GM12892 (cell line): ENCODE results near the gene SNX32.

Experiments
- DNase-seq: peaks from one replicate; pipeline ENCODE4 v3.0.0; 2011; ENCODE audit not compliant: insufficient read length
- FAIRE-seq: peaks from 2 replicates; lab custom pipeline; 2011; peaks lifted over from hg19 to GRCh38; lab: Jason Lieb, UNC
- POLR2A ChIP-seq: IDR thresholded peaks from 2 replicates; pipeline ENCODE4 v1.6.1; 2011; ENCODE audit warnings: low read depth, low read length, control low read depth
- POLR2AphosphoS5 ChIP-seq: IDR thresholded peaks from 2 replicates; pipeline ENCODE4 v1.6.1; 2011; ENCODE audit warnings: low read depth, low read length, control low read depth
- TAF1 ChIP-seq: IDR thresholded peaks from 2 replicates; pipeline ENCODE4 v1.6.1; 2011; ENCODE audit warnings: low read depth, mild to moderate bottlenecking, control low read depth, low read length, borderline replicate concordance

The SNX32 gene

DNA sequence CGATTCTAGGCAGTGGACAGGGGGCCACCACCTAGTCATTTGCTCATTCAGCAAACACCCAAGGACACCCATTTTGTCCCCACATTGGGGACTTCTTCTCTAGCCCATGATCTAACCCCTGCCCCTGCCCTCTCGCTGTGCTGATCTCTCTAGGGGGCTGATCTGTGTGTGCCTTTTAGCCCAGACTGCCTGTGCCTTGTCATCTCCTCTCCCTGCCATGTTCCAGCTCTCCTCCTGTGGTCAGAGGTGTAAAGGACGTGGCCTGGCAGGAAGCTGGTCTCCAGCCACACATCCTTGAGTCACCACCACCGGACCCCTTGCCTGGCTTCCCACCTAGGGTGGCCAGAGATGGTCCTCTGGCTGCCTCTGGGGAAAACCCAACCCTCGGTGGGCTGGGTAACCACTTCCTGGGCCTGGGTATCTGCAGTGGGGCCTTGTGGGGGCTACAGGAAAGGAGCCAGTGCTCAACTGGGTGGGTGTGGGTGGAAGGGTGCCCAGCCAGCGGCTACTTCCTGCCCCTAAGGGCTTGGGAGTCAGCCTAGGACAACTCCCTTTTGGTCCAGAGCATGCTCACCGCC lies 47.2 kb downstream of the SNX32 start:
- no peak for DNase-seq
- no peak for FAIRE-seq

DNA sequence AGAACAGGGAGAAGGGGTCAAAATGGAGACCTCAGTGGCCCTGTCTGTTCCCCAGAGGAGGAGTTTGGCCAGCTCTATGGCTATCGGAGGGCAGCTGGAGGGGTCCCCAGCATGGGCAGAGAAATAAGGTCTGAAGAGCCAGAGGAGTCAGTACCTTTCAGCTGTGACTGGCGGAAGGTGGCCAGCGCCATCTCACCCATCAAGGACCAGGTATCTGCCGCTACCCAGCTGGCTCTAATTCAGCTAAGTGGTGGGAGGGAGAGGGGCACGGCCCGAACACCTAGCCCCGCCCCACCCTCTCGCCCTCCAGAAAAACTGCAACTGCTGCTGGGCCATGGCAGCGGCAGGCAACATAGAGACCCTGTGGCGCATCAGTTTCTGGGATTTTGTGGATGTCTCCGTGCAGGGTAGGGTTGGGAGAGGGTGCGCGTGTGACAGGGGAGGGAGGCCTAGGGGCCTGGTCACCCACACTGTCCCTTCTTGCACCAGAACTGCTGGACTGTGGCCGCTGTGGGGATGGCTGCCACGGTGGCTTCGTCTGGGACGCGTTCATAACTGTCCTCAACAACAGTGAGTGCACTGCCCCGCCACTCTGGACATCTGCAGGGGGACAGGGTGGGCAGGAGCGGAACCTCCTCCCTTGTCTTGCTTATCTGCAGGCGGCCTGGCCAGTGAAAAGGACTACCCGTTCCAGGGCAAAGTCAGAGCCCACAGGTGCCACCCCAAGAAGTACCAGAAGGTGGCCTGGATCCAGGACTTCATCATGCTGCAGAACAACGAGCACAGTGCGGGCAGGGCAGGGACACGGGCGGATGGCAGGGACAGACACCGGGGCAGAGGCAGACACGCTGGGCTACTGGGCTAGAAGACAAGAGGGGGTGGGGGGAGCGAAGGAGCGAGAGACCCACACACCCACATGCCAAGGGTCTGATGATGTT lies 48.6 kb downstream of the SNX32 start:
- DNase-seq = no peak
- no peak for FAIRE-seq
- TF ChIP-seq POLR2A = no peak
- no peak for TF ChIP-seq TAF1
- TF ChIP-seq POLR2AphosphoS5 = no peak

More for the DNA sequence above, 47.2 kb downstream of the SNX32 start:
- no peak for TF ChIP-seq POLR2AphosphoS5
- TF ChIP-seq TAF1 = no peak
- TF ChIP-seq POLR2A = no peak; the same call in 1 of the 2 replicates

DNA sequence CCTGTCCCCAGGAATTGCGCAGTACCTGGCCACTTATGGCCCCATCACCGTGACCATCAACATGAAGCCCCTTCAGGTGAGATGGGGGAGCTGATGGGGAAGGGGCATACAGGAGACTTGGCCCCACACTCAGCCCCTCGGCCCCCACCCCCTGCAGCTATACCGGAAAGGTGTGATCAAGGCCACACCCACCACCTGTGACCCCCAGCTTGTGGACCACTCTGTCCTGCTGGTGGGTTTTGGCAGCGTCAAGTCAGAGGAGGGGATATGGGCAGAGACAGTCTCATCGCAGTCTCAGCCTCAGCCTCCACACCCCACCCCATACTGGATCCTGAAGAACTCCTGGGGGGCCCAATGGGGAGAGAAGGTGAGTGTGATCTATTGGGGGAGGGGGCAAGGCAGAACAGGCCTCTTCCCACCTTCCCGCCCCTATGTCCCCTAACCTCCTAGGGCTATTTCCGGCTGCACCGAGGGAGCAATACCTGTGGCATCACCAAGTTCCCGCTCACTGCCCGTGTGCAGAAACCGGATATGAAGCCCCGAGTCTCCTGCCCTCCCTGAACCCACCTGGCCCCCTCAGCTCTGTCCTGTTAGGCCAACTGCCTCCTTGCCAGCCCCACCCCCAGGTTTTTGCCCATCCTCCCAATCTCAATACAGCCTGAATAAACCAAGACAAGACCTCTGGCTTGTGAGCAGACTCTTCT lies 49.4 kb downstream of the SNX32 start:
- no peak for FAIRE-seq
- no peak for DNase-seq
- TF ChIP-seq TAF1 = no peak
- no peak for TF ChIP-seq POLR2A
- no peak for TF ChIP-seq POLR2AphosphoS5

DNA sequence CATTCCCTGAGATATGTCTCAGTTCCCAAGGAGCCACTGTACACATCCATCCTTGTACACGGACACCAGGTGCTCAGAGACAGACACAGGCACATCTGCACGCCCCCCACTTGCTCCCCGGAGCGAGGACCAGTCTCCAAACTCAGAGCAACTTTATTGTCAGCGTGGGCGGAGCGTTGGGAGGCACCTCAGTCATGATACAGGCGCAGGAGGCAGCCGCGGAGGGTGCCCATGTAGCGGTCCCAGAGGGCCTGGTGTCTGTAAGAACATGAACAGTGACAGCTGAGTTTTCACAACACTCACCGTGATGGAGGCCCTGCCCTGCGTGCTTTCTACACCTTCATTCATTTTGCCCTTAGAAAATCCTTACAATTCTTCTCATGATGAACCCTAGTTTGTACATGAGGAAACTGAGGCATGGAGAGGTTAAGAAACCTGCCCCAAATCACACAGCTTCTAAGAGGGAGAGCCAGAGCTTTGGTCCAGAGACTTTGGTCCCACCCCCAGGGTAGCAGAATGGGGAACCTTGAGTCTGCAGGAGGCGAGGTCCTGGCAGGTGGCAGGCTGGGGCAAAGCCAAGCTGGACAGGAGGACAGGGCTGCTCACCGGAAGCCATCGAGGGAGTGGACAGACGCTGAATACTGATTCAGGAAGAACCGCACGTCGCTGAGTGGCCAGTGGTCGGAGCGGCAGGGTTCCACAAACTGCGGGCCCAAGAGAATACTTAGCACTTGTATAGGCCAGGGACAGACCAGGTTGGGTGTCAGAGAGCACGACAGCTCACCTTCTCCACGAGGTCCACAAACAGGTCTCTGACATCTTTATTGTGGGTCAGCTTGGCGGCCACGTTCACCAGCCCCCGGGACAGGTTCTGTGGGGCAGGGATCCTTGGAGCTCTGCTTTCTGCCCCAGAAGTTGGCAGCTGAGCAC lies 50.3 kb downstream of the SNX32 start:
- FAIRE-seq (no peak), DNase-seq (no peak)
- TF ChIP-seq POLR2AphosphoS5 = no peak
- no peak for TF ChIP-seq TAF1

DNA sequence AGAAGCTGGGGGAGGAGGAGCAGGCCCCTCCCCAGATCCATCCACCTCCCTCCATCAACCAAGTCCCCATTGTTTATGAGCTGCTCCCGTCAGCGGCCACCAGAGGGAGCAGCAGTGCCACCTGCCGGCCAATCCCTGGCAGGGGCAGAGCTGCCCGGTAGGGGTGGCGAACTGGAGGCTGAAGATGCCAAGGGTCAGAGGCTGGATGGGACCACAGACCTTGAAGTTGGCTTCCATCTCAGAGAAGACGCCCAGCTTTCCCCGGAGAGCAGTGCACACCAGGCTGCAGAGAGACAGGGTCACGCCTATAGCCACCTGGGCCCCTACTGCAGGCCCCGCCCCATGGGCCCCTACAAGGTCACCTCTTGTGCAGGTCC lies 50.9 kb downstream of the SNX32 start:
- TF ChIP-seq POLR2A (no peak), POLR2AphosphoS5 (no peak), TAF1 (no peak)
- FAIRE-seq = peak; percentile 99
- peak; percentile 92 for DNase-seq

DNA sequence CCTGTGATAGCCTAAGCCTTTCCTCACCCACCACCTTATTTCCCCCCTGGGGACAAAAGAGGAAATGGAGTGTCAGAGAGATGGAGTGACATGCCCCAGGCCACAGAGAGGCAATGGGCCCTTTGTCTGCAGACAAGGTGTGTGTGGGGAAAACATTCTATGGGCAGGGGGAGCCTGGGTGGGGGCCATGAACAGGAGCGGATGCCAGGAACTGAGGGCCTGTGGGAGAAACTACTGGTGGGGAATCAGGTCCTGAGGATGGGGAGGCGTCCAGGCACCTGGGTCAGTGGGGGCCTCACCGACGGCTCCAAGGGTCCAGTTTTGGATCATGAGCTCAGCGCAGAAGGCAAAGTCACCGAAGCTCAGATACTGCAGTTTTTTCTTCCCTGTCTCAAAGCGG lies 51.5 kb downstream of the SNX32 start:
- FAIRE-seq (no peak), DNase-seq (no peak)
- no peak for TF ChIP-seq POLR2AphosphoS5
- no peak for TF ChIP-seq POLR2A
- no peak for TF ChIP-seq TAF1

DNA sequence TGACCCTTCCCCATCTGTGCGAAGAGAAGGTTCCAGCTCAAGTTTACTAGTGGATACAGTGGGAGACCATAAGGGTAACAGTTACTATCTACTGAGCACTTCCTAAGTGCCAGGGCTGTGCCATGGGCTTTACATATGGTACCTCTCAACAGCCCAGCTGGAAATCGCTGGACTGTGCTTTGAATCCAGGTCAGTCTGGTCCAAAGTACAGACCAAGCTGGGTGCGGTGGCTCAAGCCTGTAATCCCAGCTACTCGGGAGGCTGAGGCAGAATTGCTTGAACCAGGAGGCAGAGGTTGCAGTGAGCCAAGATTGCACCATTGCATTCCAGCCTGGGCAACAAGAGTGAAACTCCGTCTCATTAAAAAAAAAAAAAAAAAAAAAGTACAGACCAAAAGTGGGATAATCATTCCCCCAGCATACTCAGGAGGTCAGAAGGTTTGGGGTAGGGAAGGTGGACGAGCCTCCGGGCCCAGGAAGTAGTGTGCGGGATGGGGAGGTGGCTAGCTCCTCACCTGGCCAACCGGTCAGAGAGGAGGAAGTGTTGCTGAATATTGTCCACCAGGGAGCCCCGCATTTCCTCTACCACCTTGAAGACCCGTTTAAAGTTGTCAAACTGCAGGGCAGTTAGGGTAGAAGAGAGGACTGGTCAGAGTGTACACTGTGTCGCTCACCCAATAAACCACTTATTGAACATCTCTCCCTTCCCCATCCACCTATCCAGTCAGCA lies 52.2 kb downstream of the SNX32 start:
- no peak for TF ChIP-seq POLR2AphosphoS5
- FAIRE-seq (no peak), DNase-seq (no peak)

DNA sequence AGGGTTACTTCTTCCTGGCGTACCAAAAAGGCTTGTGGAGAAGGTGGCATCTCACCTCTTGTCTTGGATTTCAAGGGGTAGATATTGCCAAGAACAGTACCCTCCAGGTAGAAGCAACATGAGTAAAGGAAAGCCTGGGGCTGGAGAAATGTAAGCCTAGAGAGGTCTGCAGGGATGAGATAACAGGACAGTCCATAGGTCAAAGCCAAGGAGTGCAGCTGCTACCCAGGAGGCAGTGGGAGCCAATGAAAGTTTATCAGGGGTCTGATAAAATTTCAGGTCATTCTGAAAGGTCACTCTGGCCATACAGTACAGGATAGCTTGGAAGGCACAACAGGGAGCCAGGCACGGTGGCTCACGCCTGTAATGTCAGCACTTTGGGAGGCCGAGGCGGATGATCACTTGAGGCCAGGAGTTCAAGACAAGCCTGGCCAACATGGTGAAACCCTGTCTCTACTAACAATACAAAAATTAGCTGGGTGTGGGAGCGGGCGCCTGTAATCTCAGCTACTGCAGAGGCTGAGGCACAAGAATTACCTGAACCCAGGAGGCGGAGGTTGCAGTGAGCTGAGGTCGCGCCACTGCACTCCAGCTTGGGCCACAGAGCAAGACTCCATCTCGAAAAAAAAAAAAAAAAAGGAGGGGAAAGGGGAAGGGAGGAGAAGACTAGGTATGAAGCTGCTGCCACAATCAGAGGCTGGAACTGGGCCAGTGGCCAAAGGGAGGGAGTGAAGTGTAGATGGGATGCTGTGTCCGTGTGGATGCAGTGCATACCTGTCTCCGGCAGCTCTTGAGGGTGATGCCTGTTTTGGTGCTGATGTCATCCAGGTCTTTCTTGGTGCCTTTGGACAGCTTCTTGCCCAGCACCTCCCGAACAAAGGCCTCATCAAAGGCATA lies 53.3 kb downstream of the SNX32 start:
- no peak for DNase-seq
- no peak for FAIRE-seq
- TF ChIP-seq POLR2AphosphoS5 (no peak), TAF1 (no peak), POLR2A (no peak)

DNA sequence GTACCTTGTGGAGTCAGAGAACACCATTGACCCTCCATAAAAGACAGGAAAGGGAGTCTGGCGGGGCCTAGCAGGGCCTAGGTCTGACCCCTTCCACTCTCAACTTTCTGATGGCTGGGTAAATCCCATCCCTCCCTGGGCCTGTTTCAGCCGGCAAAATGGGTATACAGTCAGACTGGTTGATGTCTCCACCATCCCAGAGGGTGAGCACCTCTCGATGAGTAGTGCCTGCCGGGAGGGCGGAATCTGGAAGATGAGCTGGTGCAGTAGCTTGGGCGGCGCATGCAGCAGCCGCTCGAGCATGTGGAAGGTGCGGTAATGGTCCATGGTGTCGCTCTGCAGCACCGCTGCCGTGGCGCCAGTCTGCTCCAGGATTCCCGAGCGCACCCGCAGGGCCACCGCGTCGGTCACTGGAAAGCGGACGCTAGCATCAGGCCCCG lies 54.0 kb downstream of the SNX32 start:
- DNase-seq (no peak), FAIRE-seq (no peak)
- TF ChIP-seq POLR2AphosphoS5 = no peak
- TF ChIP-seq TAF1 = no peak
- no peak for TF ChIP-seq POLR2A
